Measurements from ENCODE around the gene IL12RB1. TPM values are rescaled to one million over a fixed set of nuclear protein-coding genes. Genes with fewer than 3 reads are reported as not detected.

The IL12RB1 gene
- total RNA-seq, 1 donor from 2014 or later = not detected

DNA sequence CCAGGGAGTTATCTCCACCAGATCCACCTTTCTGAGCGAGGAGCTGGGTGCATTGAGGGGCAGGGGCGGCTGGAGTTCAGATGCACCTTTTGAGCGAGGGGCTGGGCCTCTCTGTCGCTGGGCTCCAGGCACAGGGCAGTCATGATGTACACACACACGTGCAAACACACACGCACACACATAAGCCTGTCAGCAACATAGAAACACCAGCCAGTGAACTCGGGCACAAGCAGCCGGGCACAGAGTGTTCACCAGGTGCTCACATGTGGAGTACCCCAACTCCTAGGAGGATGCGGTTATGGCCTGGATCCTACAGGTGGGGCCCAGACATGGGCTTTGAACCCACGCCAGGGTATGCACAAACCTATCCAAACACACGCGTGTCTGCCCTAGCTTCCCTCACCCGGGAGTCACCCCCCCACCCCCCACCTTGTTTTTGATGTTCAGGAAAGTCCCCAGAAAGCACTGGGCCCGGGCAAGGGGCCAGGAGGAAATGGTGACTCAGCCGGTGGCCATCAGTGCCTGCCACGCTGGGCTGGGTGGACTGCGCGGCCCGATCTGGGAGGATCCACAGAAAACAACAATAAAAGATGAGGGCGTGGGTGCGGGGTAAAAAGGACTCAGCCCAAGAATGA is 65.5 kb downstream of the IL12RB1 start:
- no peak for DNase-seq (ENCODE audit: low spot score in 2 of 2, unreplicated experiment in 2 of 2)
- TF ChIP-seq, protein P1, sequence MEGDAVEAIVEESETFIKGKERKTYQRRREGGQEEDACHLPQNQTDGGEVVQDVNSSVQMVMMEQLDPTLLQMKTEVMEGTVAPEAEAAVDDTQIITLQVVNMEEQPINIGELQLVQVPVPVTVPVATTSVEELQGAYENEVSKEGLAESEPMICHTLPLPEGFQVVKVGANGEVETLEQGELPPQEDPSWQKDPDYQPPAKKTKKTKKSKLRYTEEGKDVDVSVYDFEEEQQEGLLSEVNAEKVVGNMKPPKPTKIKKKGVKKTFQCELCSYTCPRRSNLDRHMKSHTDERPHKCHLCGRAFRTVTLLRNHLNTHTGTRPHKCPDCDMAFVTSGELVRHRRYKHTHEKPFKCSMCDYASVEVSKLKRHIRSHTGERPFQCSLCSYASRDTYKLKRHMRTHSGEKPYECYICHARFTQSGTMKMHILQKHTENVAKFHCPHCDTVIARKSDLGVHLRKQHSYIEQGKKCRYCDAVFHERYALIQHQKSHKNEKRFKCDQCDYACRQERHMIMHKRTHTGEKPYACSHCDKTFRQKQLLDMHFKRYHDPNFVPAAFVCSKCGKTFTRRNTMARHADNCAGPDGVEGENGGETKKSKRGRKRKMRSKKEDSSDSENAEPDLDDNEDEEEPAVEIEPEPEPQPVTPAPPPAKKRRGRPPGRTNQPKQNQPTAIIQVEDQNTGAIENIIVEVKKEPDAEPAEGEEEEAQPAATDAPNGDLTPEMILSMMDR (IDR thresholded peaks at IDR 0.05; ENCODE audit: unreplicated experiment) = no peak
- no peaks in the 10 kb centered on the region for H3K9me3 Mint-ChIP-seq
- no peaks in the 10 kb centered on the region for H3K36me3 Mint-ChIP-seq
- no peak overlapping the region for H3K4me3 Mint-ChIP-seq
- peaks cover 3% of the 10 kb centered on the region for H3K4me1 Mint-ChIP-seq
- peak overlapping the region; percentile 59 for H3K27ac Mint-ChIP-seq
- no peaks in the 10 kb centered on the region for H3K27me3 Mint-ChIP-seq (ENCODE audit: low read depth)

GRCh38 chr19:18020212-18021085 is 66.3 kb downstream of the IL12RB1 start:
- H3K9me3 Mint-ChIP-seq = no peaks in the 10 kb centered on the region
- peaks cover 3% of the 10 kb centered on the region for H3K4me1 Mint-ChIP-seq
- no peaks in the 10 kb centered on the region for H3K27me3 Mint-ChIP-seq (ENCODE audit: low read depth)
- no peak for DNase-seq (ENCODE audit: low spot score in 2 of 2, unreplicated experiment in 2 of 2)
- H3K4me3 Mint-ChIP-seq = no peak overlapping the region
- H3K36me3 Mint-ChIP-seq = no peaks in the 10 kb centered on the region
- TF ChIP-seq, protein P1 (IDR thresholded peaks at IDR 0.05; ENCODE audit: unreplicated experiment) = no peak
- H3K27ac Mint-ChIP-seq = no peak overlapping the region

- H3K4me1 Mint-ChIP-seq = peaks cover 3% of the 10 kb centered on the region
- DNase-seq (ENCODE audit: low spot score in 2 of 2, unreplicated experiment in 2 of 2) = no peak
- no peaks in the 10 kb centered on the region for H3K27me3 Mint-ChIP-seq (ENCODE audit: low read depth)
- no peaks in the 10 kb centered on the region for H3K9me3 Mint-ChIP-seq
- H3K36me3 Mint-ChIP-seq = no peaks in the 10 kb centered on the region
- no peak overlapping the region for H3K4me3 Mint-ChIP-seq
- no peak overlapping the region for H3K27ac Mint-ChIP-seq
- TF ChIP-seq, protein P1 (IDR thresholded peaks at IDR 0.05; ENCODE audit: unreplicated experiment) = no peak
Measured at GRCh38 chr19:18017275-18018083, 69.3 kb downstream of the IL12RB1 start.

DNA sequence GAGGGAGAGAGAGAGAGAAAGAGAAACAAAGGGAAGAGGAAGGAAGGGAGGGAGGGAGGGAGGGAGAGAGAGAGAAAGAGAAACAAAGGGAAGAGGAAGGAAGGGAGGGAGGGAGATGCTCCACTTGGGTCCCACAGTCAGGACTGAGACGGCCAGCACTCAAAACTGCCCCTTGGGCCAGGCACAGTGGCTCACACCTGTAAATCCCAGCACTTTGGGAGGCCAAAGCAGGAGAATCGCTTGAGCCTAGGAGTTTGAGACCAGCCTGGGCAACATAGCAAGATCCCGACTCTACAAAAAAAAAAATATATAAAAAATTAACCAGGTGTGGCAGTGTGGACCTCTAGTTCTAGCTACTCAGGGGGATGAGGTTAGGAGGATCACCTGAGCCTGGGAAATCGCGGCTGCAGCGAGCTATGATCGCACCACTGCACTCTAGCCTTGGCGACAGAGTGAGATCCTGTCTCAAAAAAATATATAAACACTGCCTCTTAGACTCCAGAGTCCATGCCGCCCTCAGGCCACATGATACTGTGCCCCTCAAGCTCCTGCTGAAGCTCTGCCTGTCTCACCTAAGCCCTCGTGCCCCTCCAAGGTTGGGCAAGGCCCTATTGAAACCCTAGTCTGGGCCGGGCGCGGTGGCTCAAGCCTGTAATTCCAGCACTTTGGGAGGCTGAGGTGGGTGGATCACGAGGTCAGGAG is 70.4 kb downstream of the IL12RB1 start:
- H3K9me3 Mint-ChIP-seq = no peaks in the 10 kb centered on the region
- DNase-seq (ENCODE audit: low spot score in 2 of 2, unreplicated experiment in 2 of 2) = no peak
- TF ChIP-seq, protein P1 (IDR thresholded peaks at IDR 0.05; ENCODE audit: unreplicated experiment) = no peak
- no peak overlapping the region for H3K4me3 Mint-ChIP-seq
- peaks cover 3% of the 10 kb centered on the region for H3K4me1 Mint-ChIP-seq
- no peaks in the 10 kb centered on the region for H3K36me3 Mint-ChIP-seq
- no peaks in the 10 kb centered on the region for H3K27me3 Mint-ChIP-seq (ENCODE audit: low read depth)
- no peak overlapping the region for H3K27ac Mint-ChIP-seq

- no peak overlapping the region for H3K4me3 Mint-ChIP-seq
- H3K9me3 Mint-ChIP-seq = no peaks in the 10 kb centered on the region
- no peak overlapping the region for H3K27ac Mint-ChIP-seq
- H3K4me1 Mint-ChIP-seq = no peaks in the 10 kb centered on the region
- no peaks in the 10 kb centered on the region for H3K36me3 Mint-ChIP-seq
- H3K27me3 Mint-ChIP-seq (ENCODE audit: low read depth) = no peaks in the 10 kb centered on the region
- TF ChIP-seq, protein P1 (IDR thresholded peaks at IDR 0.05; ENCODE audit: unreplicated experiment) = no peak
- DNase-seq (ENCODE audit: low spot score in 2 of 2, unreplicated experiment in 2 of 2) = no peak
Measured at GRCh38 chr19:18014197-18014596, 72.5 kb downstream of the IL12RB1 start.
